Smooth muscle cell of trachea (primary cell): Measurements from ENCODE around the gene RAPSN. TPM values are rescaled to one million over a fixed set of nuclear protein-coding genes. Genes with fewer than 3 reads are reported as not detected.

ENCODE experiments used
- total RNA-seq: library from RNA; depleted of rRNA; stranded (reverse); fragments of >200 nt; gene quantifications from 2 replicates; pipeline ENCODE4 v1.2.1, GENCODE V29; 2014

RAPSN gene
- 0.17 TPM in 1 of 2 replicates, not detected in the other for total RNA-seq

GRCh38 chr11:47448566-47449427 lies at the start of gene RAPSN:
RAPSN (minus strand) TSS chr11:47449136; CDS start chr11:47448964, 172 bp downstream.

DNA sequence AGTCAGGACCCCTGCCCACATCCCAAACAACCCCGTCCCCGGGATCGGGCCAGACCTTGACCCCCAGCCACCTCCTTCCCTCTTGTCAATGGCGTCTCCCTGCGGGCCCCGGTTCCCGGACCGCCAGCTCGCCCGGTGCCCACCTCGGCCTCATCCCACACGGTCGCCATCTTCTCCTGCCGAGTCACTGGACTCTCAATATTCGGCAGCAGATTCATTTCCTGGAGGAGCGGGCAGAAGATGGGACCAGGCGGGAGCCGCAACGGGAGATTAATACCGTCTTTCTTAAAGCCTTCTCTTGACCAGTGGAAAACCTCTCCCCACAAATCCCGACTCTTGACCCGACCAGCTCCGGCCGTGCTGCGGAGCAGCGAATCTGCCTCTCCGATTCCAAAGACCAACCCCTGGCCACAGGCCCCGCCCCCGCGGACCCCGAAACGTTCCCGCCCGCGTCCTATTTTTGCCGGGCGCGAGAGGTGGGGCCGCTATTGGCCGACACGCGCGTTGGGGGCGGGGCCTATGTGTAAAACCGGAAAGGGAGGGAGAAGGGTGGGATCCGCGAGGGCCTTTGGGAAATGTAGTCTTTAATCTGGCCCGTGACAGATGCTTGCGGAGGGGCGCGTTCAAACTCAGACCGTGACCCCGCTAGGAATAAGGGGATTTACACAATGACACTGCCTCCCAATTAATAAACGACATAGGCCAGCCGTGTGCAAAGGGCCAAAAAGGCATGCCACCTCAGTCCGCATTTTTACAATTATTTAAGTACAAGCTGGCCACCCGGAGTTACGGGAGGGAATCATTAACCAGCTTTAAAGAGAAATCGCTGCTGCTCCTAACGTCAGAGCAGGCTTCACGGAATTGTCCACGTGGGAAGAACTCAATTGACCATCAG lies 22.6 kb downstream of the RAPSN start, which contains the start of gene PSMC3:
Gene PSMC3, minus strand, starts transcription at position 378 of the 895 bp plus-strand sequence. Its CDS starts 160 bp downstream, at position 218.

GRCh38 chr11:47407746-47408590 lies 41.0 kb downstream of the RAPSN start, which contains the start of gene SLC39A13:
SLC39A13 (plus strand) TSS chr11:47408590; CDS start chr11:47410095, 1,505 bp downstream.

Other genes with a start within 250 kb of the RAPSN start
- 55.6 and 61.2 TPM in 2 replicates for gene DDB2, start 234.2 kb downstream of the RAPSN start, total RNA-seq
- 26.6 and 35.2 TPM in 2 replicates for gene ACP2, start 200.3 kb downstream of the RAPSN start, total RNA-seq
- gene NR1H3, start 191.1 kb downstream of the RAPSN start, total RNA-seq, result 25.9 and 51.8 TPM in 2 replicates
- 17.5 and 19.1 TPM in 2 replicates for gene MADD, start 179.0 kb downstream of the RAPSN start, total RNA-seq
- gene MYBPC3, start 96.4 kb downstream of the RAPSN start, total RNA-seq, result not detected in 2 replicates
- not detected in 2 replicates for gene SPI1, start 70.6 kb downstream of the RAPSN start, total RNA-seq
- 84.9 and 147 TPM in 2 replicates for gene SLC39A13, start 40.5 kb downstream of the RAPSN start, total RNA-seq
- 121 and 239 TPM in 2 replicates for gene PSMC3, start 22.7 kb downstream of the RAPSN start, total RNA-seq
- gene CELF1, start 104.0 kb upstream of the RAPSN start, total RNA-seq, result 96.9 and 99.4 TPM in 2 replicates
- 69.1 and 79.6 TPM in 2 replicates for gene PTPMT1, start 116.5 kb upstream of the RAPSN start, total RNA-seq
- gene KBTBD4, start 129.8 kb upstream of the RAPSN start, total RNA-seq, result 34.6 and 36.4 TPM in 2 replicates
- 54.7 and 91.9 TPM in 2 replicates for gene NDUFS3, start 129.9 kb upstream of the RAPSN start, total RNA-seq
- gene FAM180B, start 137.5 kb upstream of the RAPSN start, total RNA-seq, result 0.17 TPM in 1 of 2 replicates, not detected in the other
- 0.15 and 0.17 TPM in 2 replicates for gene C1QTNF4, start 145.3 kb upstream of the RAPSN start, total RNA-seq
- 73.3 and 98.5 TPM in 2 replicates for gene MTCH2, start 193.4 kb upstream of the RAPSN start, total RNA-seq